Hepatocyte (in vitro differentiated cells): Measurements from ENCODE around the gene MATN4.

Experiments used
- EZH2 ChIP-seq: fragments of 200-600 bp; sonication (generic); IDR thresholded peaks from 2 replicates; pipeline ENCODE4 v1.6.1; 2016; ENCODE audit warnings: antibody characterized with exemption, mild to moderate bottlenecking, borderline replicate concordance
- EZH2phosphoT487 ChIP-seq: fragments of 200-600 bp; sonication (generic); IDR thresholded peaks from one replicate; pipeline ENCODE4 v1.6.1; 2018; ENCODE audit warnings: antibody characterized with exemption, mild to moderate bottlenecking, low read depth, moderate library complexity; ENCODE audit not compliant: unreplicated experiment, severe bottlenecking
- TF ChIP-seq, protein P1 (sequence below): fragments of 200-600 bp; sonication (generic); IDR thresholded peaks from 2 replicates; pipeline ENCODE4 v1.5.1; 2016; ENCODE audit warnings: antibody characterized with exemption, mild to moderate bottlenecking; ENCODE audit not compliant: poor library complexity

DNA sequence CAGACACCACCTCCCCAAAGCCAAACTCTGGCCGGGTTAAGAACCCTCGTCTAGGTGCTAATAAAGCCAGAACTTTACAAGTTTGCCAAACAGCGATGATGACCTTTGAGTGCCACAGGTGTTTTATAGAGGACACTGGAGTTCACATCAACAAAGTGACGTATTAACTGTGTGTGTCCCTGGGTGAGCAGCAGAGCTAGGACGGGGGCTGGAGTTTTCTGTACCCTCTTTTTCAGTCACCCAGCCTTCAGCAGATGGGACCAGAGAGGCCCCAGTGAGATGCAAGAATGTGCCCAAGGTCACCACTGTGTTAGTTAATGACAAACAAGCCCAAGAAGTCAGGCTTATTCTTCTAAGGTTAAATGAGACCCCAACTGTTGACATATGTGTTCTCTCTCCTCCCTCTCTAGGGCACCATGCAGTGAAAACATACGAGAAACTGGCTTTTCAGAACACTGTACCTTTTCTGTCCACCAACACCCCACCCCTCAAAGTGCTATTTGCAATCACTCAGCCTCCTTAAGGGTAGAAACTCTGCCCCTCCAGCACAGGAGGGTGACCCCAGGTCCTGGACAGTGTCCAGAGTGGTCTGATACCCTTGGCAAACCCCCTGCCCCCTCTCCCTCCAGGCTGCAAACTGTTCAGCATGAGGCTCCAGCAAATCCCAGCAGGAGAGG is 34.9 kb upstream of the MATN4 start:
- TF ChIP-seq EZH2 (no peak), EZH2phosphoT487 (no peak)
- TF ChIP-seq, protein P1, sequence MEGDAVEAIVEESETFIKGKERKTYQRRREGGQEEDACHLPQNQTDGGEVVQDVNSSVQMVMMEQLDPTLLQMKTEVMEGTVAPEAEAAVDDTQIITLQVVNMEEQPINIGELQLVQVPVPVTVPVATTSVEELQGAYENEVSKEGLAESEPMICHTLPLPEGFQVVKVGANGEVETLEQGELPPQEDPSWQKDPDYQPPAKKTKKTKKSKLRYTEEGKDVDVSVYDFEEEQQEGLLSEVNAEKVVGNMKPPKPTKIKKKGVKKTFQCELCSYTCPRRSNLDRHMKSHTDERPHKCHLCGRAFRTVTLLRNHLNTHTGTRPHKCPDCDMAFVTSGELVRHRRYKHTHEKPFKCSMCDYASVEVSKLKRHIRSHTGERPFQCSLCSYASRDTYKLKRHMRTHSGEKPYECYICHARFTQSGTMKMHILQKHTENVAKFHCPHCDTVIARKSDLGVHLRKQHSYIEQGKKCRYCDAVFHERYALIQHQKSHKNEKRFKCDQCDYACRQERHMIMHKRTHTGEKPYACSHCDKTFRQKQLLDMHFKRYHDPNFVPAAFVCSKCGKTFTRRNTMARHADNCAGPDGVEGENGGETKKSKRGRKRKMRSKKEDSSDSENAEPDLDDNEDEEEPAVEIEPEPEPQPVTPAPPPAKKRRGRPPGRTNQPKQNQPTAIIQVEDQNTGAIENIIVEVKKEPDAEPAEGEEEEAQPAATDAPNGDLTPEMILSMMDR: no peak
